SK-MEL-5 (cell line): ENCODE measurements around the gene GABRB3. TPM values are rescaled to one million over a fixed set of nuclear protein-coding genes. Genes with fewer than 3 reads are reported as not detected.

Source experiments
- DNase-seq: peaks from one replicate; pipeline ENCODE4 v3.0.0-alpha.2; 2016; ENCODE audit warnings: low read depth, low spot score
- in situ Hi-C: cut with HindIII; loops from 2 replicates; pipeline ENCODE4 v1.10.0; 2016; ENCODE audit warnings: low sequenced_read_pairs, high pct_unique_total_duplicates, low pct_unique_long_range_greater_than_20kb
- polyA plus RNA-seq, 2 experiments: library from polyadenylated mRNA; depleted of rRNA; stranded (reverse); fragments of >200 nt; gene quantifications; 2 replicates each; pipeline ENCODE4 v1.2.3, GENCODE V29; 2015
- total RNA-seq: library from RNA; depleted of rRNA; stranded (reverse); fragments of >200 nt; shearing (Covaris generic); gene quantifications from 2 replicates; pipeline ENCODE4 v1.2.3, GENCODE V29; 2014; rRNA removed

Gene GABRB3
- total RNA-seq = 22.2 and 24.4 TPM in 2 replicates
- polyA plus RNA-seq (2015; cell fraction: cytosol; rRNA removed) = 19.1 and 23.0 TPM in 2 replicates
- polyA plus RNA-seq (2015; cell fraction: nucleus; rRNA removed) = 8.5 and 15.7 TPM in 2 replicates

GRCh38 chr15:26772154-26773066 lies at the start of gene GABRB3:
Gene GABRB3, minus strand, starts transcription at chr15:26773066.
- in situ Hi-C loops = no loop called here
- DNase-seq = no peak

- no peak for DNase-seq
- in situ Hi-C loops = no loop called here
These were observed 34.9 kb upstream of the GABRB3 start for GRCh38 chr15:26807517-26808427.

GRCh38 chr15:26806574-26806973 lies 33.7 kb upstream of the GABRB3 start:
- DNase-seq = no peak
- in situ Hi-C loops = no loop called here

- in situ Hi-C loops = no loop called here
- no peak for DNase-seq
These were observed 33.3 kb upstream of the GABRB3 start for GRCh38 chr15:26806151-26806550.

GRCh38 chr15:26805470-26805869 lies 32.6 kb upstream of the GABRB3 start:
- in situ Hi-C loops = no loop called here
- no peak for DNase-seq

- DNase-seq = no peak
- in situ Hi-C loops = no loop called here
These were observed 31.4 kb upstream of the GABRB3 start for GRCh38 chr15:26804063-26804804.

GRCh38 chr15:26790118-26790517 lies 17.3 kb upstream of the GABRB3 start:
- peak; percentile 5 for DNase-seq
- in situ Hi-C loops = no loop called here

GRCh38 chr15:26781816-26782215 lies 8.9 kb upstream of the GABRB3 start:
- in situ Hi-C loops = no loop called here
- DNase-seq = no peak

- in situ Hi-C loops = no loop called here
- DNase-seq = no peak
These were observed 1.1 kb upstream of the GABRB3 start for GRCh38 chr15:26773917-26774316.

- in situ Hi-C loops = no loop called here
These were observed 406 bp upstream of the GABRB3 start for GRCh38 chr15:26773067-26773877.

GRCh38 chr15:26771578-26772153 lies 1.2 kb downstream of the GABRB3 start:
- in situ Hi-C loops = no loop called here
- DNase-seq = peak; percentile 17

More at GRCh38 chr15:26773067-26773877, 406 bp upstream of the GABRB3 start:
- peak; percentile 65 for DNase-seq

- no peak for DNase-seq
- in situ Hi-C loops = no loop called here
These were observed 1.7 kb downstream of the GABRB3 start for GRCh38 chr15:26771168-26771567.

- in situ Hi-C loops = no loop called here
- no peak for DNase-seq
These were observed 5.6 kb downstream of the GABRB3 start for GRCh38 chr15:26767169-26767670.

- in situ Hi-C loops = no loop called here
- no peak for DNase-seq
These were observed 6.6 kb downstream of the GABRB3 start for GRCh38 chr15:26766262-26766661.

- DNase-seq = no peak
These were observed 12.9 kb downstream of the GABRB3 start for GRCh38 chr15:26759986-26760385.

GRCh38 chr15:26758079-26758478 lies 14.8 kb downstream of the GABRB3 start:
- in situ Hi-C loops = no loop called here
- DNase-seq = no peak

More at GRCh38 chr15:26759986-26760385, 12.9 kb downstream of the GABRB3 start:
- in situ Hi-C loops = no loop called here
